Aorta (tissue), 5 donors: ENCODE results near the gene FCN3. TPM values are rescaled to one million over a fixed set of nuclear protein-coding genes. Genes with fewer than 3 reads are reported as not detected.

Experiments used
- ATAC-seq: fragments of 200-7000 bp; cut with Tn5 transposase; one replicate; pipeline ENCODE4 v1.9.1; 2022; ENCODE audit warnings: moderate library complexity; ENCODE audit not compliant: low FRiP score
- DNase-seq, 2 donors: peaks; one replicate each; pipeline ENCODE4 v3.0.0-alpha.2; 2020
- H3K27ac ChIP-seq, 2 donors: one replicate each; pipeline ENCODE4 v1.5.1; 2013; ENCODE audit warnings: low read length in 2 of 2, mild to moderate bottlenecking in 2 of 2, moderate library complexity in 2 of 2, control low read depth in 1 of 2, inconsistent platforms in 1 of 2, low read depth in 1 of 2
- H3K27me3 ChIP-seq, 2 donors: one replicate each; pipeline ENCODE4 v1.6.1; 2013; ENCODE audit warnings: control low read depth in 1 of 2, low read length in 1 of 2, mild to moderate bottlenecking in 1 of 2, moderate library complexity in 1 of 2; ENCODE audit not compliant: insufficient read depth in 2 of 2, control insufficient read depth in 1 of 2
- H3K36me3 ChIP-seq, 2 donors: one replicate each; pipeline ENCODE4 v1.6.1; 2013; ENCODE audit warnings: control low read depth in 1 of 2, low read length in 1 of 2, mild to moderate bottlenecking in 1 of 2; ENCODE audit not compliant: insufficient read depth in 2 of 2, control insufficient read depth in 1 of 2
- H3K4me1 ChIP-seq, 2 donors: one replicate each; pipeline ENCODE4 v1.6.1; 2013; ENCODE audit warnings: low read length in 2 of 2, control low read depth in 1 of 2, mild to moderate bottlenecking in 1 of 2, moderate library complexity in 1 of 2; ENCODE audit not compliant: insufficient read depth in 2 of 2, control insufficient read depth in 1 of 2
- H3K4me3 ChIP-seq, 2 donors: one replicate each; pipeline ENCODE4 v1.5.1; 2013; ENCODE audit warnings: low read length in 2 of 2, control low read depth in 1 of 2, mild to moderate bottlenecking in 1 of 2
- H3K9me3 ChIP-seq: one replicate; pipeline ENCODE4 v1.6.1; 2013; ENCODE audit warnings: mild to moderate bottlenecking, low read length; ENCODE audit not compliant: control insufficient read depth
- WGBS, 2 donors: extraction: QIAGEN DNeasy Blood & Tissue Kit; methylation state at CpG; one replicate each; pipeline ENCODE4 v1.1.7; 2013; 5-methylcytosine and 5-hydroxymethylcytosine counted together
- intact Hi-C, 2 donors: fragments of 100-400 bp; cut with DNase I; formaldehyde crosslinking; loops; one replicate each; pipeline versions ENCODE4 v1.14.2 to v1.15.0; 2022
- polyA plus RNA-seq, 2 donors: library from polyadenylated mRNA; stranded (reverse); fragments of 200-250 nt; gene quantifications; one replicate each; pipeline ENCODE4 v1.2.3, GENCODE V29; 2013
- total RNA-seq, 2 donors: library from RNA; stranded (reverse); fragmentation: NEBNext Ultra II Directional; extraction: Animal tissue kit (Norgen Biotek cat#: 25700); gene quantifications; one replicate each; pipeline ENCODE4 v1.2.1, GENCODE V29; 2021
- donor health status: healthy with polysubstance abuse.
- donor health status: Bipolar disorder and iron deficiency.
- donor health status: DM: no; HTN: no; CAD: no.
- donor health status: DM: no; HTN: no; CAD: no.
- donor health status: DM: yes; HTN: yes; CAD: no.

The FCN3 gene
- total and polyA plus RNA-seq, 4 donors, result 0.15 to 11.5 (median 1.6) TPM

GRCh38 chr1:27343639-27344025 is 31.0 kb downstream of the FCN3 start:
- Histone ChIP-seq H3K36me3 (no peaks in the 10 kb centered on the region), H3K27me3 (no peaks in the 10 kb centered on the region), H3K9me3 (no peaks in the 10 kb centered on the region), H3K4me3 (no peak overlapping the region), H3K4me1 (no peaks in the 10 kb centered on the region), H3K27ac (no peak overlapping the region)
- intact Hi-C loops, result no loop called here
- WGBS, 2 donors, result 78 to 82% methylated on average over 5 of the region's 5 CpGs
- ATAC-seq, result no peak
- DNase-seq, result no peak

GRCh38 chr1:27342778-27343638 is 31.6 kb downstream of the FCN3 start:
- Histone ChIP-seq H3K27ac (no peak overlapping the region), H3K36me3 (no peaks in the 10 kb centered on the region), H3K4me3 (no peak overlapping the region), H3K4me1 (no peaks in the 10 kb centered on the region), H3K27me3 (no peaks in the 10 kb centered on the region), H3K9me3 (no peaks in the 10 kb centered on the region)
- no peak for DNase-seq
- WGBS, 2 donors, result 69 to 71% methylated on average over 30 to 31 of the region's 31 CpGs
- intact Hi-C loops, result no loop called here
- peak; percentile 46 for ATAC-seq

- no peaks in the 10 kb centered on the region for H3K9me3 ChIP-seq
- no peaks in the 10 kb centered on the region for H3K27me3 ChIP-seq
- H3K36me3 ChIP-seq, result no peaks in the 10 kb centered on the region
- H3K4me3 ChIP-seq, result no peak overlapping the region
- ATAC-seq, result no peak
- WGBS, 2 donors, result 81 to 87% methylated on average over 8 of the region's 8 CpGs
- no peak for DNase-seq
- intact Hi-C loops, result no loop called here
- no peak overlapping the region for H3K27ac ChIP-seq
- H3K4me1 ChIP-seq, result no peaks in the 10 kb centered on the region
Observed at GRCh38 chr1:27342391-27342777, 32.2 kb downstream of the FCN3 start.

GRCh38 chr1:27341525-27342252 is 32.9 kb downstream of the FCN3 start, which contains the start of gene SYTL1:
Gene SYTL1, plus strand, starts transcription at chr1:27342022. Its CDS starts 3,313 bp downstream, at chr1:27345335.
- ATAC-seq (no peak), DNase-seq (no peak)
- H3K36me3 ChIP-seq, result no peaks in the 10 kb centered on the region
- H3K4me3 ChIP-seq, result no peak within 1 kb of the TSS
- no peaks in the 10 kb centered on the region for H3K4me1 ChIP-seq
- 40% methylated on average over 22 of the region's 22 CpGs for WGBS, 2 donors
- H3K27ac ChIP-seq, result no peak within 1 kb of the TSS
- no peaks in the 10 kb centered on the region for H3K27me3 ChIP-seq
- H3K9me3 ChIP-seq, result no peaks in the 10 kb centered on the region
- intact Hi-C loops, result no loop called here

- DNase-seq (no peak), ATAC-seq (no peak)
- Histone ChIP-seq H3K4me3 (no peak overlapping the region), H3K4me1 (no peaks in the 10 kb centered on the region), H3K36me3 (peaks cover 0 to 8% of the 10 kb centered on the region in 2 donors), H3K9me3 (no peaks in the 10 kb centered on the region), H3K27ac (no peak overlapping the region), H3K27me3 (no peaks in the 10 kb centered on the region)
- 60 to 63% methylated on average over 5 of the region's 5 CpGs for WGBS, 2 donors
- intact Hi-C loops, result no loop called here
Observed at GRCh38 chr1:27339213-27339612, 35.4 kb downstream of the FCN3 start.

GRCh38 chr1:27338751-27339150 is 35.9 kb downstream of the FCN3 start:
- Histone ChIP-seq H3K4me3 (no peak overlapping the region), H3K27me3 (no peaks in the 10 kb centered on the region), H3K36me3 (peaks cover 0 to 12% of the 10 kb centered on the region in 2 donors), H3K27ac (no peak overlapping the region), H3K4me1 (no peaks in the 10 kb centered on the region), H3K9me3 (no peaks in the 10 kb centered on the region)
- ATAC-seq (no peak), DNase-seq (no peak)
- intact Hi-C loops, result no loop called here
- 88 to 90% methylated on average over 6 of the region's 6 CpGs for WGBS, 2 donors

DNA sequence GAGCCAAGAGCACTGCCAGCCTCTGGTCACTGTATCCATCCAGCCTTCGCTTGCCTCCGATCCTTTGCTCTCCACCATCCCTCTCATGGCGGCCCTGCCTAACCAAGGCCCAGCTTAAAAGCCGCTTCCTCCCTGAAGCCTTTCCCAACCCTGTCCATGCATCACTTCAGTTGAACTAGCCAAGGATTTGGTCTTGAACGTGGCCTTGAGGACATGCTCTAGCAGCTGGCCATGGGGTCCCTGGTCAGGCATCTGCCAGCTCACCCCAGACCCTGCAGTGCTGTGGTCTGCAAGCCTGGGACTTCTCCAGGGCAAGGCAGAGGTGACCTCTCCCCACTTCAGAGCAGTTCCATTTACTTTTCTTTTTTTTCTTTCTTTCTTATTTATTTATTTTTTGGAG is 37.9 kb downstream of the FCN3 start:
- DNase-seq (no peak), ATAC-seq (no peak)
- Histone ChIP-seq H3K27me3 (no peaks in the 10 kb centered on the region), H3K4me1 (no peaks in the 10 kb centered on the region), H3K36me3 (peaks cover 0 to 15% of the 10 kb centered on the region in 2 donors), H3K4me3 (no peak overlapping the region), H3K9me3 (no peaks in the 10 kb centered on the region), H3K27ac (no peak overlapping the region)
- intact Hi-C loops, result no loop called here
- 93 to 95% methylated on average over 5 of the region's 5 CpGs for WGBS, 2 donors

DNA sequence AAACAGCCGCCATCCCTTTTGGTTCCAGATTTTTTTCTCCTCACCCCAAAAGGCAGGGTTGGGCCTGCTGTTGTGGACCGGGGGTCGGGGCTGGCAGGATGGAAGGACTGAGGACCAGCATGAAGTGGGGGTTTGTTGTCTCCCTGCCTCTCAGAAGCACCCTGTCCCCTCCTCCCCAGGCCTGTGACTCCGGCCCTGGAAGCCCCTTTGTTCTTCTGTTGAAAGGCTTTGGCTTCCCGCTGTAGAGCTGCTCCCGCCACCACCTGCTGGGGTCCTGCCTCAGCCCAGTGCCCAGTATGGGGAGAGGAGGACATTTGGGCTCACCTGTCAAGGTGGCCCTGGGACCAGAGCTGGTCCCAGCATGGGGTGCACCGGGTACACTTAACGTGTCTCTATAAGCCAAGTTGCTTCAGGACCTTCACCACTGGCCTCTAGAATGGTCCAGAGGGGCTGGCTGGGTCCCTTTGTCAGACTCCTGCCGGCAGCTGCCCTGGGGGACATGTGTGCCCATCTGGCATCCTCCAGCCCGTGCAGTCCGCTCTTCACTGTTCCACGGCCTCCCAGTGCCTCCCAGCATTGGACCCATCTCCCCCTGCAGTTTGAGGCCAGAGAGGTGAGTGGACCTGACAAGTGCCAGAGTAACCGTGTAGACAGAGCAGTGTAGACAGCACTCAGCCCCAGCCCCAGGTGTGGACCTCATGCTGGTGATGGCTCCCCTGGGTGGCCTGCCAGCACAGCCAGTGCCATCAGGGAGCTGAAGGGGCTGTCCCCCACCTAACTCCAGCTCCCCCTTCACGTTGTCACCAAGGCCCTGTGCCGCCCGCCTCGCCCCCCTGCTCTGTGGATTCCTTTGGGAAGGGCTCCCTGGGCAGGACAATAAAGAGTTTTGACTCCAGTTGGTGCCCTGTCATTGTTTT is 38.9 kb downstream of the FCN3 start:
- ATAC-seq (no peak), DNase-seq (no peak)
- Histone ChIP-seq H3K36me3 (peaks cover 0 to 15% of the 10 kb centered on the region in 2 donors), H3K27ac (no peak overlapping the region), H3K4me1 (no peaks in the 10 kb centered on the region), H3K9me3 (no peaks in the 10 kb centered on the region), H3K4me3 (no peak overlapping the region), H3K27me3 (no peaks in the 10 kb centered on the region)
- 87 to 90% methylated on average over 17 of the region's 17 CpGs for WGBS, 2 donors
- intact Hi-C loops, result no loop called here
